Stimulated activated CD4-positive, alpha-beta T cell treated with anti-CD3 and anti-CD28 coated beads, Interleukin-12 subunit alpha, Interleukin-12 subunit beta, amount 100 ng/mL, for 48 hours (primary cell): Measurements from ENCODE around the gene CEP250.
"Not testable (repeated sequence)": the region's sequence is repeated elsewhere in the genome, so short reads cannot be mapped to it uniquely, and the experiment has no call there.

Experiments used
- DNase-seq, 3 donors: peaks; one replicate each; pipeline ENCODE4 v3.0.0-alpha.2; 2020; ENCODE audit warnings: low read depth in 2 of 3, low spot score in 1 of 3

CEP250 gene, protein sequence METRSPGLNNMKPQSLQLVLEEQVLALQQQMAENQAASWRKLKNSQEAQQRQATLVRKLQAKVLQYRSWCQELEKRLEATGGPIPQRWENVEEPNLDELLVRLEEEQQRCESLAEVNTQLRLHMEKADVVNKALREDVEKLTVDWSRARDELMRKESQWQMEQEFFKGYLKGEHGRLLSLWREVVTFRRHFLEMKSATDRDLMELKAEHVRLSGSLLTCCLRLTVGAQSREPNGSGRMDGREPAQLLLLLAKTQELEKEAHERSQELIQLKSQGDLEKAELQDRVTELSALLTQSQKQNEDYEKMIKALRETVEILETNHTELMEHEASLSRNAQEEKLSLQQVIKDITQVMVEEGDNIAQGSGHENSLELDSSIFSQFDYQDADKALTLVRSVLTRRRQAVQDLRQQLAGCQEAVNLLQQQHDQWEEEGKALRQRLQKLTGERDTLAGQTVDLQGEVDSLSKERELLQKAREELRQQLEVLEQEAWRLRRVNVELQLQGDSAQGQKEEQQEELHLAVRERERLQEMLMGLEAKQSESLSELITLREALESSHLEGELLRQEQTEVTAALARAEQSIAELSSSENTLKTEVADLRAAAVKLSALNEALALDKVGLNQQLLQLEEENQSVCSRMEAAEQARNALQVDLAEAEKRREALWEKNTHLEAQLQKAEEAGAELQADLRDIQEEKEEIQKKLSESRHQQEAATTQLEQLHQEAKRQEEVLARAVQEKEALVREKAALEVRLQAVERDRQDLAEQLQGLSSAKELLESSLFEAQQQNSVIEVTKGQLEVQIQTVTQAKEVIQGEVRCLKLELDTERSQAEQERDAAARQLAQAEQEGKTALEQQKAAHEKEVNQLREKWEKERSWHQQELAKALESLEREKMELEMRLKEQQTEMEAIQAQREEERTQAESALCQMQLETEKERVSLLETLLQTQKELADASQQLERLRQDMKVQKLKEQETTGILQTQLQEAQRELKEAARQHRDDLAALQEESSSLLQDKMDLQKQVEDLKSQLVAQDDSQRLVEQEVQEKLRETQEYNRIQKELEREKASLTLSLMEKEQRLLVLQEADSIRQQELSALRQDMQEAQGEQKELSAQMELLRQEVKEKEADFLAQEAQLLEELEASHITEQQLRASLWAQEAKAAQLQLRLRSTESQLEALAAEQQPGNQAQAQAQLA (N-terminal part only)

DNA sequence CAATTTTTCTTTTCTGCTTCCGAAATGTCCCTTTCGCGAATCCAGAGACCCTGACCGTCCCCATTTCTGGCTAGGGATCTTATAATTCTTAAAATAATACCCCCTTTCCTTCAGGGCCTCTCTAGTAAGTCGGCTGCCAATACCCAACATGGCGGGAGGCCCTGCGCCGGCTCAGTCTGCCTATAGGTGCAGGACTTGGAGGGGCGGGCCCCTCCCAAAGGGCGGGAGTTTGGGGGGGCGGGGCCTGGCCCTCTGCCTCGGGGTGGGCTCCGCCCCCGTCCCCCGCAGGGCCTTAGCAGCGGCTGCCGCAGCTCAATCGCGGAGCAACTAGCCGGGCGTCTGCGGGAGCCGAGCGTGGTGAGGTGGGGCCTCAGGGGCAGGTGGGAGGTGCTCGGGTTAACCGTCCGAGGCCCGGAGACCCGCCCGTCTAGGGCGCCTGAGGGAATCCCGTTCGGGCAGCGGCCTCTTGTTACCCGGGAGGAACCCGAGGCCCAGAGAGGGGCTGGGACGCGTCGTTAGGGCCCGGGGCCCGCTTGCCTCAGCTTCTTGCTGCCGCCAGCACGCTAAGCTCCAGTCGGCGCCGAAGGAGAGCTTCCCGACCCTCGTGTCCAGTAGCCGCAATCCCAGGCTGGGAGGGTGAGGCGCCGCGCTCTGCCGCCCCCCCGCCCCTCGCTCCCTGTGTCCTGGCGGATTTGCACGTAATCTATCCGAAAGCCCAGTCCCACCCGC lies at the start of gene CEP250:
CEP250 (plus strand) TSS at position 718 of the 729 bp plus-strand sequence. CDS start 6,770 bp downstream, outside the sequence.
- DNase-seq = peak; percentile 85 to 93 (median 90)

DNA sequence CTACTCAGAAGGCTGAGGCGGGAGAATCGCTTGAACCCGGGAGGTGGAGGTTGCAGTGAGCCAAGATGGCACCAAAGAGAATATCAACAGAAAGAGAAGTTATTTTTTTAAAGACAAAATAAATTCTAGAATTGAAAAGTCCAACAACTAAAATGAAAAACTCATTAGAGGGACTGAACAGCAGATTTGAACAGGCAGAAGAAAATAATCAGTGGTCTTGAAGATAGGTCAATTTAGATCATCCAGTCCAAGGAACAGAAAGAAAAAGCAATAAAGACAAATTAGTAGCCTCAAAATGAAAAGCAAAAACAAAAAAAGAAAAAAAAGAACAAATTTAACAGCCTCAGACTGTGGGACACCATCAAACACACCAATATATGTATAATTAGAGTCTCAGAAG lies 49.6 kb upstream of the CEP250 start:
- DNase-seq = no peak

DNA sequence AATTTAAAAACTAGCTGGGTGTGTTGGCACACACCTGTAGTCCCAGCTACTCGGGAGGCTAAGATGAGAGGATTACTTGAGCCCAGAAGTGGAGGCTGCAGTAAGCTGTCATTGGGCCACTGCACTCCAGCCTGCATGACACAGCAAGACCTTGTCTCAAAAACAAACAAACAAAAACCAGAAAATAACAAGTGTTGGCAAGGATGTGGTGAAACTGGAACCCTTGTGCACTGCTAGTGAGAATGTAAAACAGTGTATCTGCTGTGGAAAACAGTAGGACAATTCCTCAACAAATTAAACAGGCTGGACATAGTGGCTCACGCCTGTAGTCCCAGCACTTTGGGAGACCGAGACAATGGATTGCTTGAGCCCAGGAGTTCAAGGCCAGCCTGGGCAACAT lies 47.1 kb upstream of the CEP250 start:
- DNase-seq = no peak

DNA sequence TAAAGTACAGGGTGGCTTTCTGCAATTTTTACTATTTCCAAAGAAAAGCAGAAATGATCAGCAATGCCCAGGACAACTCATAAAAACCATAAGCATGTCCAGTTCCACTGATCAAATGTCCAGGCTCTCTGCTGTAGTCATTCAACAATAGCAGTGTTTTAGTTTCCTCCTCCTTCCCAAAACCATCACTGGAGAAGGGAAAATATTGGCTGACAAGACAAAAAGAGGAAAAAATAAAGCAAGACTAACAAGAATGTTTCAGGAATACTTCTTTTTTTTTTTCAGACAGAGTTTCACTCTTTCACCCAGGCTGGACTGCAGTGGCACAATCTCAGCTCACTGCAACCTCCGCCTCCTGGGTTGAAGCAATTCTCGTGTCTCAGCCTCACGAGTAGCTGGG lies 45.9 kb upstream of the CEP250 start:
- DNase-seq = no peak

DNA sequence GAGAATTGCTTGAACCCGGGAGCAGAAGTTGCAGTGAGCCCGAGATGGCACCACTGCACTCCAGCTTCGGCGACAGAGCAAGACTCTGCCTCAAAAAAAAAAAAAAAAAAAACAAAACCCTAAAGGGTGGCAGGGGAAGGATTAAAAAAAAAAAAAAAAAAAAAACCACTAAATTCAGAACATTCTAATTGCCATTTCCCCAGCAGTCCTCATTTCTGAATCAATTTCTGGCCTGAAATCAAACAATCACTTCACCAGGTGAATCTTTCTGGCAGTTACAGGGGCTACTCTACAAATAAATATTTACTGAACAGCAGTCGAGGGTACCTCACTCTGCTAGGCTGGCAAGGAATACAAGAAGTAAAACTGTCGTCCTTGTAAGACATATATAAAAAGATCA lies 44.8 kb upstream of the CEP250 start:
- no peak for DNase-seq

DNA sequence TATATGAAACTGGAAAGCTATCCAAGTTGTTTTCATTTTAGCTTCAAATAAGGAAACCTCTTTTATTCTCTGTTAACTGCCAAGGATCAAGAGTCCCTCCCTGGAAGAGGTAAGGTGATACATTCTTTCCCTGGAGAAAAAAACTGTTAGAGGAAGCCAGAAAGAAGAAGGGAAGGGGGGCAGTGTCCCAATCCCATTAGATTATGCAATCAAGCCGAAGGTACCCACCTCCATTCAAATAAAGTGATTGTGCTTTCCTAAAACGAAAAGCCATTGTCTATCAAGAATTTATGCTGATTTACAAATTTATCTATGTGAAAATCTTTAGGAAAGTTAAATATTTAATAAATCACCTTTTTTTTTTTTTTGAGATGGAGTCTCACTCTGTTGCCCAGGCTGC lies 34.1 kb upstream of the CEP250 start:
- DNase-seq = no peak

DNA sequence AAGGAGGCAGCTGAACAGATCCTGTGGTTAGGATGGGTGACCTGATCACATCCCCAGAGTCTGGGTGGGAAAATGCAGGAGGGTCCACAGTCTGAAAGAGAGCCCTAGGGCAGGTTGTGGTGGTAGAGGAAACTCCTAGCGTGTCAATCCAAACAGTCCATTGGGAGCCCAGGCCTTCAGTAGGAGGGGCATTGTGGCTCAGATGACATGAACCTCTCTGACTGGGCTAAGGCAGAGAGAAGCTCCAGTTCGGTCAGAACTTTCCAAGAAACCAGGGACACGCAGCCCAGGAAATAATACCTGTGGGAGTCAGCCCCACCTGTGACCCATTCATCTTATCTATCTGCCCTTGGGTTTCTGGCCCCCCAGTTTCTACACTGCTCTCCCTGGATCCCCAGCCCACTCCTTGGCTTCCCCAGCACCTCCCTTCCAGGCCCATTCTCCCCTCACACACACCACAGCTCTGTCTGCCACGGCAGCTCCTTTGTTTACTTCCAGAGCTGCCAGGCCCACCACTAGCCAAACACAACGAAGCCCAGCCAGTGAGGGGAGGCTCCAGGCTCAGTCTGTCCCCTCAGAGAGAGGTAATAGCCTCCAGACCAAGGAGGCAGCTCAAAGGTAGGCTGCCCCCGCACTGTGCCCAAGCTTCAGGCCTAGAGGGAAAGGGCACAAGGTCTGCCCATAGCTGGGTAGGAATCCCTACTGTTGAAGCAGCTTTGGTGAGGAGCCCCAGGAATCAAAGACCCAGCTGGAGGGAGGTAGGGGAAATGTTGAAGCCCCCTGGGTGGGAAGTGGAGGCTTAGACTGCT lies 23.6 kb upstream of the CEP250 start:
- DNase-seq = no peak

DNA sequence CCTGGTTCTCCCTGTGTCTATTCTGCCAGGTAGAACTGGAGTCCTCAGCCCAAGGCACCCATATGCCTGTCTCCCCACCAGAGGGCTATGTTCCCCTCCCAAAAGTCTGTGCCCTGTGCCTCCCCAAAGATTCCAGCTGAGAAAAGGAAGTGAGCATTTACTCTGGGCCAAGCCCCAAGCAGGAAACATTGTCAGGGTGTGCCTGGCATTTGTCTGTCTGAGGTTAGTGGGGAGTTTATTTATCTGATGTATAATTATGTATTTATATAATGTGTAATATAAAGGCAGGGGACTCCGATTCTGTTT lies 23.0 kb upstream of the CEP250 start:
- no peak for DNase-seq

DNA sequence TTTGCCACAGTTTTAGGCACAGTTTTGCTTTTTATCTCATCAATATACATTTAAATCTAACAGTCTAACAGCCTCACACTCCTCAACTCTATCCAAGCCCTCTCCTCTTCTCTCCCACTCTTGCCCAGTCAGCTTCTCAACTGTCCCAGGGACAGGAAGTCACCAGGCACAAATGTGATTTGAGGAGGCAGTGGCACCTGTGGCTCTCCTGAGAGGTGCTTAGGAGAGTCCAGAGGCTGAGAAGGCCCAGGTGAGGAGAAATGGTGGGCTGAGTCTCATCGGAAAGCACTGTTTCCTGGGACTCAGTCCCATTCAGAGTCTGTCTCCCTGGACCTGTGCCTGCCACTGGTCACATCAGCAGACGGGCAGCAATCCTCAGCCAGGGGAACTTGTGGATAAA lies 22.1 kb upstream of the CEP250 start:
- DNase-seq = no peak

DNA sequence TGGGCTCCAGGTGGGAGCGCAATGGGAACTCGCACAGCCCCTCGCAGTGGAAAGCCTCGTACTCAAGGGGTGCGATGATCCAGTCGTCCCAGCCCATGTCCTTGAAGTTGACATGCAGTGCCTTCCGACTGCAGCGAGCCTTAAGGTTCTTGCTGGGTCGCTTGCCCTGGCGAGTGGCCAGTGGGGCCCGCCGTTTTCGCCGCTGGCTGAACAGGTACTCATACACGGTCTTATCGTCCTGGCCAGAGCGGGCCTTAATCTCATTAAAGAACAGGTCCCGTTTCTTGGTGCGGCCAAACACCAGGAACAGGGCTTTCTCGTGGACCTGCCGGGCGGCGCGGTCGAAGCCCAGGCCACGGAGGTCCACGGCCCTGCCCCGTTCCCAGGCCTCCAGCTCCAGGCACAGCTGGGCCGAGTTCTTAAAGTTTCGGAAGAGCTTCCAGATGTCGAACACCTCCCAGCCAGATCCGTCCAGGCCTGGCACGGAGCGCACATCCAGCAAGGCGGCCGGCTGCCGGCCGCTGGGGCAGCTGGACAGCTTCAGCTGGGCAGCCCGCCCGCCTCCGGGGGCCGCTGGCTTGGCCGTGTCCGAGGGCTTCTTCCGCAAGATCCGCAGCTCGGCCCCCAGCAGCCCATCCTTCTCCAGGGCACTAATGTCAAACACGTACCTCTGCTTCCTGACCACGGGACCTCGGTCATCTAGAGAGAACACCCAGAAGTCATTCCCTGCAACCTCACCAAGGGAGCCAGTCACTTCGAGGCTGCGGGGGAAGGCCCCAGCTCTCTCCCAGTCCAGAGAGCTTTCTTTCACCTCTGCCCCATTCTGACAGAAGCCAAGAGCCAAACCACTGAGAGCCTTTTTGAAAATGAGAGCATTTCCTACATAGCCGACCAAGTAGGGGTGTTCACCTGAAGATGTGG lies 21.1 kb upstream of the CEP250 start:
- DNase-seq = no peak

DNA sequence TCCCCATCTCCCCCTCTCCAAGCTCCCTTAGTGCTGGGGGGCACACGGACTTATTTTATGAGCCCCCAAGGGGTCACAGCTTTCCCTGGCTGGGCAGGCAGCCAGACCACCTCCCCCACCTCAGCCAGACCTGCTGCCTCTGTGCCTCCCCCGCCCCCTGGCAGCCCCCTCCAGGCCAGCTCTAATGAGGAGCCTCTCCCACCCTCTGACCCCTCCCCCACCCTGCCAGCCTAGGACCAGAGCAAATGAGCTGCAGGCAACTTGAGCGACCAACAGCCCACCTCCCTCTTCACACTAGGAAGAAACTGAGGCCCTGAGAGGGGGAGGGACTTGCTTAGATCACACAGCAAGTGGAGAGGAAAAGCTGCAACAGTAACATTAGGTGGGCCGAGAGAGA lies 19.2 kb upstream of the CEP250 start:
- no peak for DNase-seq

DNA sequence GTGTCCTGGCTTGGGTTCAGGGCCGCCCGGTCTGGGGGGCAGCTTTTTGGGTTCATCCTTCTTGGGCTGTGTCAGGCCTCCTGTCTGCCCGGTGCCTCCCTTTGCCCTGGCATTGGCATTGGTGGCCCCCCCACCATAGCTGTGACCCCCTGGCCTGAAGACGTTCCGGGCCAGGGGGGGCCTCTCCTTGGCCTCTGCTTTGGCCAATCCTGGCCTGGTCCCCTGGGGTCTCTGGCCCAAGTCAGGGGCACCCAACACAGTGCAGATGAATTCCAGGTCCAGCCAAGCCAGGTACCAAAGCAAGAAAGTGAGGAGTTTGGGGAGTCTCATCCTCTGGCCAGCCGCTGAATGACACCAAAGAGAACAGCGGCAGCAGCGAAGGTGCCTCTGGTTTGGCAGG lies 17.8 kb upstream of the CEP250 start:
- no peak for DNase-seq

DNA sequence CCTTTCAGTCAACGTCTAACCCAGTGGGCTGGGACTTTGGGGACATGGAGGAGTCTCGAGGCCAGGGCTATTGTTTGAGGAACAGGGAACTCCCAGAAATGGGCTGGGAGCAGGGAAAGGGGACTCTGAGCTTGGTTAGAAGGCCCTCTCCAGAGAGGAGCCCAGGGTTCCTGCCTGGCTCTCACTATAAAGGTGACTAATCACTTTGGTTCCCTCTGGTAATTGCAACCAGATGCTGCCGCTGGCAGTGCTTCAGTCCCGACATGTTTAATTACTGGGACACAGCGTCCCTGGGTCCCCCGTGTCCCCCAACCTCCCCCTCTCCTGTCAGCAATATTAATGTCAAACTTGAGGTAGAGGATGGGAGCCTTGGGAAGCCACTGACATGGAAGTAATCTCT lies 12.4 kb upstream of the CEP250 start:
- DNase-seq = no peak

DNA sequence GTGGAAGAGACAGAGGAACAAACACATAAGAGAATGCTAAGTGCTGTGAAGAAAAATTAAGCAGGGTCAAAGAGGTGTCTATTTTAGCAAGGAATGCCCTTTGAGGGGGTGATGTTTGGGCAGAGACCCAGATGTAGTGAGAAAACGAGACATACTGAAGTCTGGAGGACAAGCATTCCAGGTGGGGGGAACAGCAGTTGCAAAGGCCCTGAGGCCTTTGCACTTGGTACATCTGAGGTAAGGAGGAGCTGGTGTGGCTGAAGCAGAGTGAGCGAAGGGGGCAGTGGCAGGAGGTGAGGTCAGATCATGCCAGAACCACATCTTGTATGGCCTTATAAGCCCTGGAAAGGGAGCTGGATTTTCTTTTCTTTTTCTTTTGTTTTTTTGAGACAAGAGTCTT lies 11.2 kb upstream of the CEP250 start:
- no peak for DNase-seq

DNA sequence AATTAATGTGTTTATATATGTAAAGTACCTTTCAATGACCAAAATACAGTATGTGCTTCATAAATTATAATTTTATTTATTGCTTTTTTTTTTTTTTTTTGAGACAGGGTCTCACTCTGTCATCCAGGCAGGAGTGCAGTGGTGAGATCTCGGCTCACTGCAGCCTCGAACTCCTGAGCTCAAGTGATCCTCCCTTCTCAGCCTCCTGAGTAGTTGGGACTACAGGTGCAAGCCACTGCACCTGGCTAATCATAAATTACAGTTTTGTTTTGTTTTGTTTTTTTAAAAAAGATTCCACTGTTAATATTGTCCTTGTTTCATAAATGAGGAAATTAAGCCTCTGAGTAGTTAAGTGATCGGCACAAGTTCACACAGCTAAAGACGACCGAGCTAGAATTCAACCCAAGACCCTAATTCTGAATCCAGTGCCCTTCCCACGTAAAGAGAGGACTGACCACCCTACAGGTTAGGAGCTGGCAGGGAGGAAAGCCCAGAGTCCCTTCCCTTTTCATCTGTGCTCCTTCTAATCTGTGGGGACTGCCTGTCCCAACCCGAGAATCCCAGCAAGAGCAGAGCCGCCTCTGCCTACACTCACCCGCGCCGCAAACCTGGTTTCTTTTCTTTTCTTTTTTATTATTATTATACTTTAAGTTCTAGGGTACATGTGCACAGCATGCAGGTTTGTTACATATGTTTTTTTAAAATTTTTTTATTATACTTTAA lies 8.9 kb upstream of the CEP250 start:
- no peak for DNase-seq

DNA sequence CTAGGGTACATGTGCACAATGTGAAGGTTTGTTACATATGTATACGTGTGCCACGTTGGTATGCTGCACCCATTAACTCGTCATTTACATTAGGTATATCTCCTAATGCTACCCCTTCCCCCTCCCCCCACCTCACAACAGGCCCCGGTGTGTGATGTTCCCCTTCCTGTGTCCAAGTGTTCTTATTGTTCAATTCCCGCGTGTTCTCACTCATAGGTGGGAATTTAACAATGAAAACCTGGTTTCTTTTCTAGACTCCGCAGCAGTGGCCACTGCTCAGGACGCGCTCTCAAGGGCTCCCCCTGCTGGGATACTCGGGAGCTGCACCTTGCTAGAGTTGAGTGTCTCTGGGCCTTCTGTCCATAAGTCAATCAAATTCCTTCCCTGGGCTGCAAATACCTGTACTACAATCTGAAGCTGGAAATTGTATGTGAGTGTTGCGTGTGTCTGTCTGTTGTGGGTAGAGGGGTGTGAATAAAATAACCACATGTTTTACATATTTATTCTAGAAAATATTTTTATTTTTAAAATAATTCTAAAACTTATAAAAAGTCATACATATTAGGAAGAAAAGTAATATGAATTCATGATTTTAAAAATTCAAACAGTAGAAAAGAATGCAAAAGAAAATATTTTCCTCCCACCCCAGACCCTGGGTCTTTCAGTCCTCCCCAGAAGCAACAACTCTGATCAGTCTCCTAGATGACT lies 8.2 kb upstream of the CEP250 start:
- DNase-seq = peak; percentile 85 to 99 (median 86)

DNA sequence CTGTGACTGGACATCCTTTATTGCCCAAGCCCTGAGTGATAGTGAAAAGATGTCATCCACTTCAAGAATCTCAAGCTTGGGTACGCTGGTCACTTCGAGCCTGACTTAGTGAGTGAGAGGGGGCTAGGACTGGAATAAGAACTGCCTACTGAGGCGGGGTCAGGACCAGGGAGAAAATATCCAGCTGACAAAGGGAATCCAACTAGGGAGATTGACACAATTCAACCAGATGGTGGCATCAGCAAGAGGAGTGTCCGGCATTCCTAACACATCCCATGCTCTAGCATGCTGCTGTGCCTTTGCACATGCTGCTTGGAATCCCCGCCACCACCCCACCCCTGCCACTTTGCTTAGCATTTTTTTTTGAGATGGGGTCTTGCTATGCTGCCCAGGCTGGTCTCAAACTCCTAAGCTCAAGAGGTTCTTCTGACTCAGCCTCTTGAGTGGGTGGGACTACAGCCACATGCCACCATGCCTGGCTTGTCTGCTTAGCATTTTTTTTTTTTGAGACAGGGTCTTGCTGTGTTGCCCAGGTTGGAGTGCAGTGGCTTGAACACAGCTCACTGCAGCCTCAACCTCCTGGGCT lies 6.5 kb upstream of the CEP250 start:
- DNase-seq = no peak

DNA sequence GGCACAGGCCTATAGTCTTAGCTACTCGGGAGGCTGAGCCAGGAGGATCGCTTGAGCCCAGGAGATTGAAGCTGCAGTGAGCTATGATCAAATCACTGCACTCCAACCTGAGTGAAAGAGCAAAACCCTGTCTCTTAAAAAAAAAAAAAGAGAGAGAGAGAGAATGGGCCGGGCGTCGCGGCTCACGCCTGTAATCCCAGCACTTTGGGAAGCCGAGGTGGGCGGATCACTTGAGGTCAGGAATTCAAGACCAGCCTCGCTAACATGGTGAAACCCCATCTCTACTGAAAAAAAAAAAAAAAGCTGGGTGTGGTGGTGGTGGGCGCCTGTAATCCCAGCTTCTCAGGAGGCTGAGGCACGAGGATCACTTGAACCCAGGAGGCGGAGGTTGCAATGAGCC lies 5.5 kb upstream of the CEP250 start:
- not testable (repeated sequence) for DNase-seq
